GM12891 (cell line): ENCODE results near the gene WDR64.
"Not testable (repeated sequence)": the region's sequence is repeated elsewhere in the genome, so short reads cannot be mapped to it uniquely, and the experiment has no call there.

Experiments used
- DNase-seq: peaks from one replicate; pipeline ENCODE4 v3.0.0; 2011; ENCODE audit warnings: low spot score; ENCODE audit not compliant: insufficient read length
- FAIRE-seq: peaks from 2 replicates; lab custom pipeline; 2011; peaks lifted over from hg19 to GRCh38; lab: Jason Lieb, UNC
- PAX5 ChIP-seq: IDR thresholded peaks from 2 replicates; pipeline ENCODE4 v1.6.1; 2011; ENCODE audit warnings: low read length, moderate library complexity, mild to moderate bottlenecking; ENCODE audit not compliant: insufficient read depth, severe bottlenecking
- POLR2A ChIP-seq: IDR thresholded peaks from 2 replicates; pipeline ENCODE4 v1.6.1; 2011; ENCODE audit warnings: low read depth, low read length, control low read depth
- POLR2AphosphoS5 ChIP-seq: IDR thresholded peaks from 2 replicates; pipeline ENCODE4 v1.6.1; 2011; ENCODE audit warnings: low read depth, low read length, control low read depth
- POU2F2 ChIP-seq: IDR thresholded peaks from 2 replicates; pipeline ENCODE4 v1.6.1; 2011; ENCODE audit warnings: low read depth, mild to moderate bottlenecking, control low read depth, low read length, moderate library complexity
- SPI1 ChIP-seq: IDR thresholded peaks from 2 replicates; pipeline ENCODE4 v1.6.1; 2011; ENCODE audit warnings: low read depth, low read length, control low read depth
- TAF1 ChIP-seq: IDR thresholded peaks from 2 replicates; pipeline ENCODE4 v1.6.1; 2011; ENCODE audit warnings: low read depth, low read length, control low read depth

Gene WDR64

DNA sequence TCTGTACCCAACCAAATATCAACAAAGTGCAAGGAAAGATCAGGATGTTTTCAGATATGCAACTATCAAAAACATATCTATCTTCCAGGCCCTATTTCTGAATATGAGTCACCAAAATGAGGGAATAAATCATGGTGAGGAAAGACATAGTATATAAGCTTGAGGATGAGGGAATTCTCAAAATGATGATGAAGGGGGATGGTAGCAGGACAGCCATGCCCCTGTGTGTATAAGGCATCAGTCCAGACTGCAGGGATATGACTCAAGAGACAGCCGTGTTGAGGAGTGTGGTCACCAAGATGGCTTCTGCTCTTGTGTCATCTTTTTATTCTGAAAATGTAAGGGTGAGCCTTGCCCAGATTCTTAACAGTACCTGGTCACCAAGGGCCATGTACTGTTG is 4.4 kb upstream of the WDR64 start:
- DNase-seq (no peak), FAIRE-seq (no peak)
- no peak for TF ChIP-seq POLR2A
- TF ChIP-seq POU2F2 = no peak
- no peak for TF ChIP-seq POLR2AphosphoS5
- no peak for TF ChIP-seq SPI1
- no peak for TF ChIP-seq TAF1
- no peak for TF ChIP-seq PAX5

DNA sequence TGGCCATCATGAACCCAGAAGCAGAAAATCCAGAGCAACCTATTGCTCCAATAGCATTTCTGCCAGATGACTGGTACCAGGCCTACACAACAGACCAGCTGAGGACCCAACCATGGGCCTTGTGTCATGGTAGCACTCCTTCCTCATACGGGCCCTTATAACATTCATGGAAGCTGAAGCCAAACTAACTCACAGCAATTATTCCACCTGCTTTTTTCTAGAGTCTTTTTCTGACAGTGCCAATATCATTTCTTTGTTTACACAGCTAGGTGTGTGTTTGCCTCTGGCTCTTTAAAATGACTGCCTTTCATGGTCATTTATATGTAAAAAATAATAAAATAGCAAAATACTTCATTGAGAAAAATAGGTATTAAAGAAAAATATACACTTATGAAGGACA is 3.9 kb upstream of the WDR64 start:
- no peak for TF ChIP-seq POU2F2
- TF ChIP-seq SPI1 = no peak
- no peak for TF ChIP-seq POLR2A
- TF ChIP-seq POLR2AphosphoS5 = no peak
- no peak for TF ChIP-seq PAX5
- TF ChIP-seq TAF1 = no peak
- DNase-seq (no peak), FAIRE-seq (no peak)

- FAIRE-seq (no peak), DNase-seq (no peak)
- no peak for TF ChIP-seq SPI1
- TF ChIP-seq POU2F2 = no peak
- TF ChIP-seq POLR2A = no peak
- no peak for TF ChIP-seq PAX5
- no peak for TF ChIP-seq POLR2AphosphoS5
- TF ChIP-seq TAF1 = no peak
These were observed 1.9 kb downstream of the WDR64 start for GRCh38 chr1:241654019-241654418.

DNA sequence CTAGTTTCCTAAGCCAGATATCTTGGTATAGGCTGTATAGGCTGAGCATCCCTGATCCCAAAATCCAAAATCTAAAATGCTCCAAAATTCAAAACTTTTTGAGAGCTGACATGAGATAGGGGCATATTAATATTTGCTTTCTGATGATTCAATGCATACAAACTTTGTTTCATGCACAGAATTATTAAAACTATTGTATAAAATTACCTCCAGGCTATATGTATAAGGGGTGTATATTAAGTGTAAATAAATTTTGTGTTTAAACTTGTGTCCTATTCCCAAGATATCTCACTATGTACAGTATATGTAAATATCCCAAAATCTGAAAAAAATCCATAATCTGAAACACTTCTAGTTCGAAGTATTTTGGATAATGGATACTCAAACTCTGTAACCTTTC is 2.6 kb downstream of the WDR64 start:
- no peak for FAIRE-seq
- TF ChIP-seq PAX5 (no peak), POLR2AphosphoS5 (no peak), TAF1 (no peak), SPI1 (no peak), POLR2A (no peak), POU2F2 (no peak)

DNA sequence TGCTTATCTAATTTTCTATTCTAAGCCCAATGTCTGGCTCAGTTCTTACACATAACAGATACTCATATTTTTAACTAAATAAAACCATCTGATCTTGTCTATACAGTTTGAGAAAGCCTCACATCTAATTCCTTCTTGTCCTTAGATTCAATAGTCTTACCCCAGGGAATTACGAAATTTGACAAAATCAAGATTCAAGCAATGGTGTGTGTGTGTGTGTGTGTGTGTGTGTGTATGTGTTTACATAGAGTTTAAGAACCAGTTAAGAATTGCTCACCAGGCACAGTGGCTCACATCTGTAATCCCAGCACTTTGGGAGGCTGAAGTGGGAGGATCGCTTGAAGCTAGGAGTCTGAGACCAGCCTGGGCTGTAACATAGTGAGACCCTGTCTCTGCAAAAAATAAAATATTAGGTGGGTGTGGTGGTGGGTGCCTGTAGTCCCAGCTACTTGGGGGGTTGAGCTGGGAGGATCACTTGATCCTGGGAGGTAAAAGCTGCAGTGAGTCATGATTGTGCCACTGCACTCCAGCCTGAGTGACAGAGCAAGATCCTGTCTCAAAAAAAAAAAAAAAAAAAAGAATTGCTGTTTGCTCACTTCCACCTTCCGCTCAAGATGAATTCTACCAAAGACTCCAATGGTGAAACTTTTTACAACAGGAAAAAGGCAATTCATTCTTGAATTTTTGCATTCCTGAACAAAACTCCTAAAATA is 6.2 kb downstream of the WDR64 start:
- no peak for FAIRE-seq
- DNase-seq = no peak
- TF ChIP-seq POLR2AphosphoS5 (no peak), POU2F2 (no peak), SPI1 (no peak), TAF1 (no peak), PAX5 (no peak), POLR2A (no peak)

More for the DNA sequence above, 2.6 kb downstream of the WDR64 start:
- no peak for DNase-seq

DNA sequence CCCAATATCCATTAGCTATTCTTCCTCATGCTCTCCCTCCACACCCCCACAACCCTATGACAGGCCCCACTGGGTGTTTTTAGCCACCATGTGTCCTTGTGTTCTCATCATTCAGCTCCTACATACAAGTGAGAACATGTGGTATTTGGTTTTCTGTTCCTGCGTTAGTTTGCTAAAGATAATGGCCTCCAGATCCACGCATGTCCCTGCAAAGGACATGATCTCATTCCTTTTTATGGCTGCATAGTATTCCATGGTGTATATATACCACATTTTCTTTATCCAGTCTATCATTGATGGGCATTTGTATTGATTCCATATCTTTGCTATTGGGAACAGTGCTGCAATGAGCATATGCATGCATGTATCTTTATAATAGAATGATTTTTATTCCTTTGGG is 6.9 kb downstream of the WDR64 start:
- DNase-seq = not testable (repeated sequence)

GRCh38 chr1:241660424-241660972 is 8.4 kb downstream of the WDR64 start:
- FAIRE-seq (no peak), DNase-seq (no peak)
- TF ChIP-seq PAX5 (no peak), TAF1 (no peak), POLR2AphosphoS5 (no peak), POLR2A (no peak), POU2F2 (no peak), SPI1 (no peak)

More for the DNA sequence above, 6.9 kb downstream of the WDR64 start:
- not testable (repeated sequence) for FAIRE-seq

GRCh38 chr1:241666419-241666818 is 14.3 kb downstream of the WDR64 start:
- no peak for FAIRE-seq
- TF ChIP-seq SPI1 = no peak
- TF ChIP-seq POU2F2 = no peak
- TF ChIP-seq POLR2A = no peak
- no peak for TF ChIP-seq POLR2AphosphoS5
- TF ChIP-seq PAX5 = no peak
- no peak for TF ChIP-seq TAF1
- no peak for DNase-seq

GRCh38 chr1:241672301-241672700 is 20.2 kb downstream of the WDR64 start:
- FAIRE-seq (no peak), DNase-seq (no peak)
- TF ChIP-seq PAX5 (no peak), TAF1 (no peak), POU2F2 (no peak), POLR2A (no peak), SPI1 (no peak), POLR2AphosphoS5 (no peak)

GRCh38 chr1:241674805-241675384 is 22.8 kb downstream of the WDR64 start:
- DNase-seq (no peak), FAIRE-seq (no peak)
- TF ChIP-seq POU2F2 (no peak), TAF1 (no peak), POLR2AphosphoS5 (no peak), POLR2A (no peak)
